SJSA1 (cell line): ENCODE data around the gene NUP62CL. TPM values are rescaled to one million over a fixed set of nuclear protein-coding genes. Genes with fewer than 3 reads are reported as not detected.
A peak's percentile ranks its signal among the peaks of the same experiment; 100 is the strongest.
"Not testable (repeated sequence)": the region's sequence is repeated elsewhere in the genome, so short reads cannot be mapped to it uniquely, and the experiment has no call there.

ENCODE experiments used
- DNase-seq, 2 experiments: peaks; one replicate each; pipeline ENCODE4 v3.0.0-alpha.2; 2015 to 2020; ENCODE audit warnings: low spot score in 2 of 2, low read depth in 1 of 2
- H3K27ac ChIP-seq: fragments of 250-450 bp; sonication (Bioruptor Pico); 2 replicates; pipeline ENCODE4 v1.5.1; 2020; ENCODE audit warnings: mild to moderate bottlenecking, moderate library complexity
- H3K27me3 ChIP-seq: fragments of 250-450 bp; sonication (Bioruptor Pico); replicated peaks from 2 replicates; pipeline ENCODE4 v1.5.1; 2020; ENCODE audit warnings: mild to moderate bottlenecking, moderate library complexity
- H3K36me3 ChIP-seq: fragments of 250-450 bp; sonication (Bioruptor Pico); 2 replicates; pipeline ENCODE4 v1.5.1; 2020; ENCODE audit warnings: mild to moderate bottlenecking
- H3K4me1 ChIP-seq: fragments of 250-450 bp; sonication (Bioruptor Pico); replicated peaks from 2 replicates; pipeline ENCODE4 v1.6.1; 2021; ENCODE audit warnings: mild to moderate bottlenecking
- H3K4me3 ChIP-seq: fragments of 250-450 bp; sonication (Bioruptor Pico); 2 replicates; pipeline ENCODE4 v1.5.1; 2020; ENCODE audit warnings: mild to moderate bottlenecking
- H3K9me3 ChIP-seq: fragments of 250-450 bp; sonication (Bioruptor Pico); replicated peaks from 2 replicates; pipeline ENCODE4 v1.5.1; 2020; ENCODE audit warnings: mild to moderate bottlenecking
- total RNA-seq: library from RNA; depleted of rRNA; stranded (reverse); fragments of >200 nt; shearing (Covaris generic); gene quantifications from 2 replicates; pipeline ENCODE4 v1.2.3, GENCODE V29; 2014

NUP62CL gene
- total RNA-seq, 1 experiment from 2014 or later = not detected

DNA sequence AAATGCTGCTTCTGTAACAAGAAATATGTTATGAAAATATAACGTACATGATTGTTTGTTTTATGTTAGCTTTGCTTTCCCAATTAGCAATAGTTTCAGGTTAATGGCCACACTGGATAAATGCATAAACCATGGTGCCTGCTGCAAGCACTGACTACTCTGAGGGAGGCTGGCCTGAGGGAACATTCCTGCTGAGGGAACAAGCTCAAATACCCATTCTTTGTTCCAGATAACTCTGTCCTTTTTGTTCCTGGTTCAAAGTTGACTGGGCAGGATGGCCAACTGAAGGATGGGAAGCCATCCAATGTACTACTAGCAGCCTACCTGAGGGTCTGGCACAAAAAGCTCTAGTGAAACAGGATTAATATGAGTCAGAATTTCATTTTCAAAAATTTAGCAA, 37.5 kb downstream of the NUP62CL start:
- DNase-seq = no peak
- Histone ChIP-seq H3K36me3 (no peaks in the 10 kb centered on the region), H3K27ac (no peak overlapping the region), H3K9me3 (no peaks in the 10 kb centered on the region), H3K27me3 (no peaks in the 10 kb centered on the region), H3K4me3 (no peak overlapping the region), H3K4me1 (no peaks in the 10 kb centered on the region)

DNA sequence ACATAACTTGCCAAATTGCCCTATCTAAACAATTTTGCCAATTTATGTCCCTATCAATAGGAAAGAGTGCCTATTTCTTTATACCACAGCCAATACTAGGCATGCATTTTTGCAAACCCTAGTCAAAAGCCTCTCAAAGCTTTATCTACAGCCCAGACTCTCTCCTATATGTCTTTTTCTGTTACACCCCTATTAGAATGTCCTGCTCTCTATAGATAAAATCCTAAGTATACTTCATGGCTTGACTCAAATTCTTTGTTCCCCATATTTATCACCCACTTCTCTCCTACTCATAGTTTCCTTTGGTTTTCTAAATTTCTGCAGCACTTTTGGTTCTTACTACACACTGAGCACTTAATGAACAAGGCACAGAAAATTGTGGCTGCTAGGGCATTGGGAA, 38.0 kb downstream of the NUP62CL start:
- Histone ChIP-seq H3K4me1 (no peaks in the 10 kb centered on the region), H3K27me3 (no peaks in the 10 kb centered on the region), H3K4me3 (no peak overlapping the region), H3K9me3 (no peaks in the 10 kb centered on the region), H3K27ac (no peak overlapping the region), H3K36me3 (no peaks in the 10 kb centered on the region)
- no peak for DNase-seq

DNA sequence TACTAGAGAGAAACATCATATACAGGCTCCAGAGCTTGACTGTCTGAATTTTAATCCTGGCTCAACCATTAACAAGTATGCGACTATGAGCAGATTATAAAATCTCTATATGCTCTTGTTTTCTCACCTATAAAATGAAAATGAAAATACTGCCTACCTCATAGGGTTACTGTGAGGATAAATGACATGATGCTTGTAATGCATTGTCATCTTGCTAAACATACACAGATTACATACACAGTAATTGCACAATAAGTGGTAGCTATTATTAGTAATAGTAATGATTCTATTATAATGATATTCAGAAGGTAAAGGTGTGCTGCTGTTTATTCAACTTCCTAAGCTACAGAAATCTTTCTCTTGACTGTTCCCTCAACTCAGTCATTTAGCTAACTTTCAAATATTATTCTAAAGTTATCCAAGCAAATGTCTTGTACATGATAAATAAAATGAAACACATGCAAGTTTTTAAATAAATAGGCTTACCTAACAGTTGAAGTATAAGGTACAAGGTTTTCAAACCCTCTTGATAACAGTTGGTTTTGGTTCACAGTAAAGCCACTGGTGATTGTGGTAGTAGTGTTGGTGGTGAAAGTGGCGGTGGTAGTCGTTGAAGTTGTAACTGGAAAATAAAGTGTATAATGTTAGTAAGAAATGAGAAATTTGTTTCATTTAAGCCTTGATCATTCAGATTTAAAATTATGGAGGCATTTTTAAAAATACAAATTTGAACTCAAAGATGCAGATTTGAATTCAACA, 38.9 kb downstream of the NUP62CL start:
- Histone ChIP-seq H3K9me3 (no peaks in the 10 kb centered on the region), H3K27ac (no peak overlapping the region), H3K27me3 (no peaks in the 10 kb centered on the region), H3K4me3 (no peak overlapping the region), H3K36me3 (no peaks in the 10 kb centered on the region), H3K4me1 (no peaks in the 10 kb centered on the region)
- DNase-seq = no peak

DNA sequence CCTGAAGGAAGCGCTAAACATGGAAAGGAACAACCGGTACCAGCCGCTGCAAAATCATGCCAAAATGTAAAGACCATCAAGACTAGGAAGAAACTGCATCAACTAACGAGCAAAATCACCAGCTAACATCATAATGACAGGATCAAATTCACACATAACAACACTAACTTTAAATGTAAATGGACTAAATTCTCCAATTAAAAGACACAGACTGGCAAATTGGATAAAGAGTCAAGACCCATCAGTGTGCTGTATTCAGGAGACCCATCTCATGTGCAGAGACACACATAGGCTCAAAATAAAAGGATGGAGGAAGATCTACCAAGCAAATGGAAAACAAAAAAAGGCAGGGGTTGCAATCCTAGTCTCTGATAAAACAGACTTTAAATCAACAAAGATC, 48.6 kb downstream of the NUP62CL start:
- H3K27me3 ChIP-seq, H3K27ac ChIP-seq, H3K4me3 ChIP-seq, H3K36me3 ChIP-seq, DNase-seq, H3K4me1 ChIP-seq, H3K9me3 ChIP-seq: not testable (repeated sequence)

DNA sequence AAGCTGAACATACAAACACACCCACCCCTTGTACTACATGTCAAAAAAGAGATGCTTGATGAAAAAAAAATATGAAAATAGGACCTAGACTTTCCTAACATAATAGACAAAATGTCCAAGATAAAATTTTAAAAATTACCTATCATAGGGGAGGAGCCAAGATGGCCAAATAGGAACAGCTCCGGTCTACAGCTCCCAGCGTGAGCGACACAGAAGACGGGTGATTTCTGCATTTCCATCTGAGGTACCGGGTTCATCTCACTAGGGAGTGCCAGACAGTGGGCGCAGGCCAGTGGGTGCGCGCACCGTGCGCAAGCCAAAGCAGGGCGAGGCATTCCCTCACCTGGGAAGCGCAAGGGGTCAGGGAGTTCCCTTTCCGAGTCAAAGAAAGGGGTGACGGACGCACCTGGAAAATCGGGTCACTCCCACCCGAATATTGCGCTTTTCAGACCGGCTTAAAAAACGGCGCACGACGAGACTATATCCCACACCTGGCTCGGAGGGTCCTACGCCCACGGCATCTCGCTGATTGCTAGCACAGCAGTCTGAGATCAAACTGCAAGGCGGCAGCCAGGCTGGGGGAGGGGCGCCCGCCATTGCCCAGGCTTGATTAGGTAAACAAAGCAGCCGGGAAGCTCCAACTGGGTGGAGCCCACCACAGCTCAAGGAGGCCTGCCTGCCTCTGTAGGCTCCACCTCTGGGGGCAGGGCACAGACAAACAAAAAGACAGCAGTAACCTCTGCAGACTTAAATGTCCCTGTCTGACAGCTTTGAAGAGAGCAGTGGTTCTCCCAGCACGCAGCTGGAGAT, 50.4 kb downstream of the NUP62CL start:
- H3K27ac ChIP-seq, DNase-seq, H3K27me3 ChIP-seq, H3K36me3 ChIP-seq, H3K9me3 ChIP-seq, H3K4me1 ChIP-seq, H3K4me3 ChIP-seq: not testable (repeated sequence)

DNA sequence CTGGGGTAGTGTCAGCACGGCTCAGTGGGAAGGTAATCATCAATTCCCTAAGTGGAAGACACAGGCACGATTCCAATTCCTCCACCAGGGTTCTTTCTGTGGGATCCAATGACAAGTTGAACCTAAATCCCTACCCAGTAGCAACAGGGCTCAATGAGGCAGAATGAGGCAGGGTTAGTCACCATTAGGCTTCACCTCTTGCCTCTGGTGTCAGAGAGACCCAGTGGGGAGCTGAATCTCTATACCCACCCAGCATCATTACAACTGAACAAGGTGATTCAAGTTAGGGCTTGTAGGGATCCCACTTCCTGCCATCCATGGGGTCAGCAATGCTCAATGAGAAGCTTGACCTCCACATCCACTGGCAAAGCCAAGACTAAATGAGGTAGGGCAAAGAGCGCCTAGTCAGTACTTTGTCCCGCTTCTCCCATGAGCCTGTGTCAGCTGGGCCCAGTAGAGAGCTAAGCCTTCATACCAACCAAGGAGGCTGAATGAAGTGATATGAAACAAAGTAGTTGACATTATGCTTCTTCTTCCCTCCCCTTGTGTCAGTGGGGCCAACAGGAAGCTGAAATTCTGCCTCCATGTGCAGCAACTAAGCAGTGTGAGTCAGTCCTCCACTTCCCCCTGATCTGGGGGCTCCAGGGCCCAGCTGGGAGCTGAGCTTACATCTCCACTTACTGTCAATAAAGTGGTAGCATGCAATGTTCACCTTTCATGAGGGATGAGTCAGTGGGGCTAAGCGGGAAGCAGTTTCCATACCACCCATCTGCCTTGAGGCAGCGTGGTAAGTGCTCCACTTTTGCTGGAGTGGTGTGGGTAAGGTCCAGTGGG, 51.2 kb downstream of the NUP62CL start:
- H3K4me1 ChIP-seq = no peaks in the 10 kb centered on the region
- H3K27ac ChIP-seq = no peak overlapping the region
- no peak overlapping the region for H3K4me3 ChIP-seq
- H3K36me3 ChIP-seq = no peaks in the 10 kb centered on the region
- peak in 1 of 2 experiments; percentile 30 for DNase-seq
- no peaks in the 10 kb centered on the region for H3K27me3 ChIP-seq
- H3K9me3 ChIP-seq = no peaks in the 10 kb centered on the region

DNA sequence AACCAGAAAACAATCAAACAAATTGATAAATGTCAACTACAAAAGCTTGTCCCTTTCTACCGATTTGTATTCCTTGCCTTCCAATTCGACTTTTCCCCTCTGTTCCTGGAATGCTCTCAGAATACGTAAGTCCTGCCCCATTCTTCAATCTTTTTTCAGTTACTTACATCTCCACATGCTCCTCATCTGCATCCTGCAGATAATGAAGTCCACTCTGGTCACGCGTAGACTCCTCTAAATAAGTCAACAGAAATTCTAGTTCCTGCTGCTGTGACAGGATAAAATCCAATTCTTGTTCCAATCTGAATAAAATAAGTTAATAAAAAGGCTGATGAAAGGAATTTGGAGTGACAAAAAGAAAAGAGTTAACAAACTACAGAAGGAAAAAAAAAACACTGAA, 53.2 kb downstream of the NUP62CL start:
- no peaks in the 10 kb centered on the region for H3K27me3 ChIP-seq
- DNase-seq = no peak
- H3K27ac ChIP-seq = no peak overlapping the region
- no peak overlapping the region for H3K4me3 ChIP-seq
- H3K36me3 ChIP-seq = no peaks in the 10 kb centered on the region
- H3K4me1 ChIP-seq = no peaks in the 10 kb centered on the region
- no peaks in the 10 kb centered on the region for H3K9me3 ChIP-seq

DNA sequence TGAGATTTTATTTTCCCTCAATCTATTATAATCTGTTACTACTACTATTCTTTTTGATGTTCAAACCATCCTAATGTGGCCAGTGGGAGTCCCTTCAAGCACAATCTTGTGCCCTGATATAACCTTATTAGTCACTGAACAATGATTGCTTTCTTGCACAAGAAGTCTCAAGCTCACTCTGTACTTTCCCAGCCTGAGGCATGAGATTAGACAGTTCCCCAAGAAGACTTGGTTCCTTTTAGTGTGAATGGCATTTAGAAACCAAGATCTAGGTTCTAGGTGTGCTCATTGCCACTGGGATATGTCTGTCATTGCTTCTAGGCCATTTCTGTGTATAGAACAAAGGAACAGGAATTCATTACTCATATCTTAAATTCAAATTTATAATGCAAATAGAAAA, 59.6 kb downstream of the NUP62CL start:
- no peaks in the 10 kb centered on the region for H3K9me3 ChIP-seq
- no peaks in the 10 kb centered on the region for H3K4me1 ChIP-seq
- no peaks in the 10 kb centered on the region for H3K27me3 ChIP-seq
- H3K4me3 ChIP-seq = no peak overlapping the region
- no peaks in the 10 kb centered on the region for H3K36me3 ChIP-seq
- DNase-seq = no peak
- H3K27ac ChIP-seq = no peak overlapping the region

DNA sequence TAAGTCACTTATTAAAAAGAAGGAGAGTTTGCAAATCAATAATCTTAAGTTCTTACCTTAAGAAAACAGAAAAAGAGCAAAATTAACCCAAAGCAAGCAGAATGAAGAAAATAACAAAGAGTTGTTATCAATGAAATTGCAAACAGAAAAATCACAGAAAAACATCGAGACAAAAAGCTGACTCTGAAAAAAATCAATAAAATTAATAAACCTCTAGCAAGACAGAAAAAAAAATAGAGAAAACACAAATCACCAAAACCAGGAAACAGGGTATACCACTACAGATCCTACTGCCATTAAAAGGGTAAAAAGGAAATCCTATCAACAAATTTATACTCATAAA, 70.3 kb downstream of the NUP62CL start:
- Histone ChIP-seq H3K9me3 (no peaks in the 10 kb centered on the region), H3K4me3 (no peak overlapping the region), H3K27me3 (no peaks in the 10 kb centered on the region), H3K36me3 (no peaks in the 10 kb centered on the region), H3K27ac (no peak overlapping the region), H3K4me1 (peaks cover 9% of the 10 kb centered on the region; the same call in 1 of the 2 replicates)
- DNase-seq = no peak

DNA sequence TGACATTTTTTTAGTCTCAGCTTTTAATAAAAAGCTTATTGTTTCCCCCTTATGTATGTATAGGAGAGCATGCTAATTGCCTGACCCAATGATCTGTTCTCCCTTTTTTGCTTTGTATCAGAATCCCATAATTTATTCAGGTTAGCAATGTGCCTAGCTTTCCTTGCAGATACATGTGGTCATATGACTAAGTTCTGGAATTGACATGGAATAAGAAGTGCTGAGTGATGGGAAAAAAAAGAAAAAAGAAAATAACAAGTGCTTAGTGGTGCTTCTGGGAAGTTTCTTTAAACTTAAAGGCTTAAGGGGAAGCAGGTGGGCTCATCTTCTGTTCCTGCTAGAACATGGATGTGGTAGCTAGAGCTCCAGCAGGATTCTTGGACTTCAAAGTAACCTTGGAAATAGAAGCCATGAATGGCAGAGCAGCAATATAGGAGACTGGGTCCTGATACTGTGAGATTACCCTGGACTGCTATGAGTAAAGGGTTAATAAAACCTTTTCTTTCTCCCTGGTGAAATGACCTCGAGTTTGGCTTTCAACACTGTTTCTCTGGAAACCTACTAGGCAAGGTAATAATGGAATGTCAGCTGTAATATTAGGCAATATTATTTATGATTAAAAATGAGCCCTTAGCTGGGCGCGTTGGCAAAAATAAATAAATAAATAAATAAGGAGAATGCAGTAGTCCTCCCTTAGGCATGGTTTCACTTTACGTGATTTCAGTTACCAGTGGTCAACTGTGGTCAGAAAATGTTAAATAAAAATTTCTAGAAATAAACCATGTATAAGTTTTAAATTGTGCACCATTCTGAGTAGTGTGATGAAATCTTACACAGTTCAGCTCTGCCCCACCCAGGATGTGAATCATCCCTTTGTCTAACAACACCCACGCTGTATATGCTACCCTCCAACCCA, 70.9 kb downstream of the NUP62CL start:
- peak overlapping the region; percentile 4; the same call in 1 of the 2 replicates for H3K27ac ChIP-seq
- H3K4me1 ChIP-seq = peaks cover 9% of the 10 kb centered on the region; the same call in 1 of the 2 replicates
- no peak overlapping the region for H3K4me3 ChIP-seq
- no peaks in the 10 kb centered on the region for H3K9me3 ChIP-seq
- no peak for DNase-seq
- H3K27me3 ChIP-seq = no peaks in the 10 kb centered on the region
- H3K36me3 ChIP-seq = no peaks in the 10 kb centered on the region

DNA sequence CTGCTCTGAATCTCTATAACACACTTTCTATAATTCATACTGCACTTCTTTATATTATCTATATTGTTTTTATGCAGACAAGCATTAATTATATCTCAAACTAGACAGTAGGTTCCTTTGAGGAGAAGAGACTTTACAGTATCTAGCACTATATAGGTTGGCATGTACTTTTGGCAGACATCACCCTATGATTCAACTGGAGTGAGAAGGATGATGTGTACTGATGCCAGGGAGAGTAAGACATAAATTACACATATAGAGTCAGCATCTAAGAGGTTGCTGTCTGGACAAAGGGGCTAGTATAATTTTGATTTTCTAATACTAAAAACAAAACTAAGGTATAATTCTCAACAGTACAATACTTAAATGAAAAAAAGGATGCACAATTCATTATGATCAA, 82.5 kb downstream of the NUP62CL start:
- H3K4me1 ChIP-seq = 0 out of 2 replicates have a peak, but pooled peaks cover 3% of the 10 kb centered on the region
- H3K36me3 ChIP-seq = no peaks in the 10 kb centered on the region
- H3K4me3 ChIP-seq = no peak overlapping the region
- no peaks in the 10 kb centered on the region for H3K9me3 ChIP-seq
- DNase-seq = no peak
- no peak overlapping the region for H3K27ac ChIP-seq
- H3K27me3 ChIP-seq = no peaks in the 10 kb centered on the region

DNA sequence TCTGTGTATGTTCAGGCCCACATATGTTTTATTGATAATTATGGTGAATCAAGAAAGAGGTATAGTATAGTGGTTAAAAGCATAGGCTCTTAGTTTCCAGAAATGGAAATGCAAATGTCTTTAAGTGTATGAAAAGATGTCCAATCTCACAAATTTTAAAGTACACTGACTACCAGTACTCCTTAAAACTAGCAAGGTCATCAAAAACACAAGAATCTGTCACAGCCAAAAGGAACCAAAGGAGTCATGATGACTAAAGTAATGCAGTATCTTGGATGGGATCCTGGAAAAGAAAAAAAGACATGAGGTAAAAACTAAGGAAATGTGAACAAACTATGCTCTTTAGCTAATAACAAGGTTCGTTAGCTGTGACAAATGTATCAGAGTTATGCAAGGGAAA, 87.0 kb downstream of the NUP62CL start:
- Histone ChIP-seq H3K27me3 (no peaks in the 10 kb centered on the region), H3K4me1 (0 out of 2 replicates have a peak, but pooled peaks cover 3% of the 10 kb centered on the region), H3K36me3 (peaks cover 18% of the 10 kb centered on the region), H3K27ac (no peak overlapping the region), H3K9me3 (no peaks in the 10 kb centered on the region), H3K4me3 (no peak overlapping the region)
- no peak for DNase-seq
